Glutamatergic neuron (in vitro differentiated cells): ENCODE data around the gene TPH2. TPM values are rescaled to one million over a fixed set of nuclear protein-coding genes. Genes with fewer than 3 reads are reported as not detected.

Experiments
- DNase-seq: peaks from one replicate; pipeline ENCODE4 v3.0.0; 2022
- H3K27ac Mint-ChIP-seq: one replicate; pipeline ENCODE4 v1.8.0; 2020; ENCODE audit warnings: mild to moderate bottlenecking, mixed read lengths, inconsistent platforms; ENCODE audit not compliant: unreplicated experiment
- H3K27me3 Mint-ChIP-seq: one replicate; pipeline ENCODE4 v1.8.0; 2020; ENCODE audit warnings: mild to moderate bottlenecking, moderate library complexity, mixed read lengths, inconsistent platforms; ENCODE audit not compliant: unreplicated experiment
- H3K36me3 Mint-ChIP-seq: one replicate; pipeline ENCODE4 v1.8.0; 2020; ENCODE audit warnings: mild to moderate bottlenecking, mixed read lengths, inconsistent platforms; ENCODE audit not compliant: unreplicated experiment
- H3K4me1 Mint-ChIP-seq: one replicate; pipeline ENCODE4 v1.8.0; 2020; ENCODE audit warnings: mild to moderate bottlenecking, low read depth, mixed read lengths, inconsistent platforms; ENCODE audit not compliant: unreplicated experiment
- H3K4me3 Mint-ChIP-seq: one replicate; pipeline ENCODE4 v1.8.0; 2020; ENCODE audit warnings: mild to moderate bottlenecking, mixed read lengths, inconsistent platforms; ENCODE audit not compliant: unreplicated experiment
- H3K9me3 Mint-ChIP-seq: one replicate; pipeline ENCODE4 v1.8.0; 2020; ENCODE audit warnings: mild to moderate bottlenecking, moderate library complexity, mixed read lengths, inconsistent platforms; ENCODE audit not compliant: unreplicated experiment
- CTCF ChIP-seq: fragments of 200-600 bp; sonication (generic); IDR thresholded peaks from one replicate; pipeline ENCODE4 v1.5.0; 2021; ENCODE audit not compliant: partially characterized antibody, unreplicated experiment
- total RNA-seq: library from RNA; stranded (reverse); fragmentation: NEBNext Ultra II Directional; extraction: Animal tissue kit (Norgen Biotek cat#: 25700); gene quantifications from one replicate; pipeline ENCODE4 v1.2.1, GENCODE V29; 2021; ENCODE audit not compliant: unreplicated experiment

Gene TPH2
- total RNA-seq, 1 donor from 2014 or later: 0.34 TPM

GRCh38 chr12:72041811-72042210 lies 103.2 kb downstream of the TPH2 start:
- Mint-ChIP-seq H3K27ac (no peak overlapping the region), H3K4me3 (no peak overlapping the region), H3K4me1 (peaks cover 1% of the 10 kb centered on the region), H3K36me3 (peaks cover 11% of the 10 kb centered on the region), H3K9me3 (no peaks in the 10 kb centered on the region), H3K27me3 (no peaks in the 10 kb centered on the region)
- TF ChIP-seq CTCF: no peak
- no peak for DNase-seq

DNA sequence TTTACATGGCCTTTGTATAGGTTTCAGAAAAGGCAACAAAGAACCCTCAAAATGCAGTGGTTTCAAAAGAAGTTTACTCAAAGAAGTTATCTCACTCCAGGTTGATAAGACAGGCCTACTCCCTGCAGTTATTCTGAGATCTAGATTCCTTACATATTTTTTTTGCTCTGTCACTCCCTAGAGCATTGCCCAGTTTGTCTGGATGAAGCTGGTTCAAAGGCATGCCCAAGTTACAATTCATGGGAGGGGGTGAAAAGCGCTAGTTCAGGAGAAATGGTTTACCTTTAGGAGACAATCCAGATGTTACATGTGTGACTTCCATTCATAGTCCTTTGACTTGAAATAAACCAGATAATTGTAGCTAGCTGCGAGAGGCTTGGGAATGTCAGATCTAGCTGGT lies 115.0 kb downstream of the TPH2 start:
- Mint-ChIP-seq H3K36me3 (no peaks in the 10 kb centered on the region), H3K9me3 (no peaks in the 10 kb centered on the region), H3K27me3 (no peaks in the 10 kb centered on the region), H3K4me3 (no peak overlapping the region), H3K27ac (no peak overlapping the region), H3K4me1 (no peaks in the 10 kb centered on the region)
- no peak for TF ChIP-seq CTCF
- no peak for DNase-seq

DNA sequence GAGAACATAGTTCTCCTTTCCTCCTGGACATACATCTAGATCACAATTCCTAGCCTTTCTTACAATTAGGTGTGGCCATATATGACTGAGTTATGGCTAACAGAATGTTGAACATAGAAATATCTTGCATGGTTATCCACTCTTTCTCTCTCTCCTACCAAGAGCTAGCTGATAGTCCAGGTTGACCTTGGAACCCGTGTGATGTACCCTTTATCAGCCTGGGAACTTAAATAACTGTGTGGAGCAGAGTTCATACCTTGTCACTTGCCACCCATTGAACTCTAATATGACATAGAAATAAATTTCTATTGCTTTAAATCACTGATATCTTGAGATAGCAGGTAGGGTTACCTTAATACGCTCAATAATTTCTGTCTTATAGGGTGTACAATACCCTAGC lies 115.9 kb downstream of the TPH2 start:
- no peak overlapping the region for H3K27ac Mint-ChIP-seq
- H3K9me3 Mint-ChIP-seq: no peaks in the 10 kb centered on the region
- H3K4me3 Mint-ChIP-seq: no peak overlapping the region
- H3K27me3 Mint-ChIP-seq: no peaks in the 10 kb centered on the region
- no peaks in the 10 kb centered on the region for H3K36me3 Mint-ChIP-seq
- TF ChIP-seq CTCF: no peak
- no peak for DNase-seq
- no peaks in the 10 kb centered on the region for H3K4me1 Mint-ChIP-seq

DNA sequence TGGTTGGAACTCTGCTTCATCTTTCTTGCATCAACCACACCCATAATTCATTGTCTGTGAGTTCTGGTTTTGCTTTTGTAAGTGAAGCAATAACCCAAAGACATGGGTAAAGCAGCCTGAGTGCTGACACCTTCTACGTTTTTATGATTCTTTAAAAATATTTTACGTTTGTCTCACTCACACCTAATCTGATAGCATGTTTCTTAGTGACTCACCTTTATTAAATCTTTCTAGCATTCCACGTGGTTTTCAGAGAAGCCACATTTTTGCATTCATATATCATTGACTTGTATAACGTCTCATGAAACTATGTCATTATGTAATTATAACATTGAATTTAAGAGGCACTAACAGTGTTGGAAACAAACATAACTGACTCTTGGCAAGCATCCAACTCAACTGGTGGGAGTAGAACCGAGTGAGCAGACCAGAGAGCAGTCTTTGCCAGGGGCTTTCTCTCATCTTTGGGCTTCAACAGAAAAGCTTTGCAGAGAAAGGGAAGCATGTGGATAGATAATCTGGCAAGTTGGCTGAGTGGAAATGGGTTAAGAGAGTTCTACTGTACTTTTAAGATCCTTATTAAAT lies 118.8 kb downstream of the TPH2 start:
- Mint-ChIP-seq H3K36me3 (no peaks in the 10 kb centered on the region), H3K4me3 (no peak overlapping the region), H3K9me3 (no peaks in the 10 kb centered on the region), H3K4me1 (no peaks in the 10 kb centered on the region), H3K27me3 (no peaks in the 10 kb centered on the region), H3K27ac (no peak overlapping the region)
- no peak for TF ChIP-seq CTCF
- DNase-seq: no peak

GRCh38 chr12:72063073-72063472 lies 124.4 kb downstream of the TPH2 start:
- H3K36me3 Mint-ChIP-seq: no peaks in the 10 kb centered on the region
- H3K9me3 Mint-ChIP-seq: no peaks in the 10 kb centered on the region
- H3K4me1 Mint-ChIP-seq: no peaks in the 10 kb centered on the region
- H3K27ac Mint-ChIP-seq: no peak overlapping the region
- no peak for TF ChIP-seq CTCF
- DNase-seq: no peak
- no peak overlapping the region for H3K4me3 Mint-ChIP-seq
- no peaks in the 10 kb centered on the region for H3K27me3 Mint-ChIP-seq
